Transverse colon (tissue), 4 donors: ENCODE results near the gene XIST. TPM values are rescaled to one million over a fixed set of nuclear protein-coding genes. Genes with fewer than 3 reads are reported as not detected.

Source experiments
- DNase-seq: peaks from one replicate; pipeline ENCODE4 v3.0.0-alpha.2; 2019
- H3K27ac ChIP-seq, 4 donors: fragments of 200-600 bp; sonication (generic); 2 replicates each; pipeline ENCODE4 v1.5.1; 2016 to 2018; ENCODE audit warnings: inconsistent platforms in 4 of 4
- H3K27me3 ChIP-seq: fragments of 200-600 bp; sonication (generic); 2 replicates; pipeline ENCODE4 v1.5.1; 2017; ENCODE audit warnings: inconsistent platforms
- H3K36me3 ChIP-seq, 4 donors: fragments of 200-600 bp; sonication (generic); 2 replicates each; pipeline ENCODE4 v1.5.1; 2017 to 2019; ENCODE audit warnings: inconsistent platforms in 4 of 4
- H3K4me1 ChIP-seq, 4 donors: fragments of 200-600 bp; sonication (generic); 2 replicates each; pipeline ENCODE4 v1.5.1; 2017 to 2020; ENCODE audit warnings: inconsistent platforms in 4 of 4
- H3K4me3 ChIP-seq, 4 donors: fragments of 200-600 bp; sonication (generic); 1 replicate in 1 of 4; 2 replicates in 3 of 4; pipeline versions ENCODE4 v1.5.1 to v1.6.1; 2017 to 2019; ENCODE audit warnings: inconsistent platforms in 4 of 4
- H3K9me3 ChIP-seq, 2 donors: fragments of 200-600 bp; sonication (generic); 2 replicates each; pipeline ENCODE4 v1.5.1; 2017 to 2019; ENCODE audit warnings: inconsistent platforms in 2 of 2
- EP300 ChIP-seq: sonication (generic); formaldehyde crosslinking; IDR thresholded peaks from one replicate; pipeline ENCODE4 v1.6.1; 2017; ENCODE audit warnings: antibody characterized with exemption, low read depth
- POLR2A ChIP-seq: fragments of 450-650 bp; IDR thresholded peaks from one replicate; pipeline ENCODE4 v1.6.1; 2016; ENCODE audit warnings: antibody characterized with exemption, mild to moderate bottlenecking, moderate library complexity
- POLR2AphosphoS5 ChIP-seq, 3 donors: sonication (generic); formaldehyde crosslinking; IDR thresholded peaks; one replicate each; pipeline ENCODE4 v1.6.1; 2016; ENCODE audit warnings: antibody characterized with exemption in 3 of 3
- WGBS, 2 donors: methylation state at CpG; one replicate each; pipeline ENCODE4 v1.1.5; 2018; ENCODE audit warnings: low coverage in 1 of 2; 5-methylcytosine and 5-hydroxymethylcytosine counted together
- in situ Hi-C, 4 donors: fragments of 200-750 bp; cut with MboI; loops; one replicate each; pipeline versions ENCODE4 v1.15.0 to v1.15.1; 2017; ENCODE audit warnings: low sequenced_read_pairs in 3 of 4, low pct_ligation_motif_present in 1 of 4, low pct_unique_long_range_greater_than_20kb in 1 of 4
- intact Hi-C: fragments of 100-400 bp; cut with DNase I; formaldehyde crosslinking; loops from one replicate; pipeline ENCODE4 v1.15.1; 2023; ENCODE audit warnings: low total_unique reads
- small RNA-seq, 4 donors: library from RNA; depleted of rRNA; stranded (forward); fragments of <200 nt; gene quantifications; one replicate each; pipeline ENCODE3, GENCODE V24; 2016
- total RNA-seq, 4 donors: library from RNA; depleted of rRNA; stranded (reverse); fragments of >200 nt; gene quantifications; one replicate each; pipeline ENCODE4 v1.1.0, GENCODE V29; 2016
- TF ChIP-seq, protein P1 (sequence below), 5 experiments: fragments of 200-600 bp in 3 of 5; fragments of 450-650 bp in 2 of 5; sonication (generic) in 3 of 5; IDR thresholded peaks; 1 replicate in 2 of 5; 2 replicates in 3 of 5; pipeline ENCODE4 v1.5.1; 2016 to 2017; ENCODE audit warnings: antibody characterized with exemption in 5 of 5, inconsistent platforms in 3 of 5, mild to moderate bottlenecking in 2 of 5, moderate library complexity in 1 of 5

The XIST gene
- total RNA-seq, 4 donors from 2014 or later = 0.27 to 709 (median 242) TPM

GRCh38 chrX:73785493-73785892, 67.0 kb downstream of the XIST start:
- no peak for DNase-seq
- TF ChIP-seq POLR2AphosphoS5 (IDR thresholded peaks at IDR 0.05) (no peak), POLR2A (no peak), EP300 (no peak)
- TF ChIP-seq, protein P1, sequence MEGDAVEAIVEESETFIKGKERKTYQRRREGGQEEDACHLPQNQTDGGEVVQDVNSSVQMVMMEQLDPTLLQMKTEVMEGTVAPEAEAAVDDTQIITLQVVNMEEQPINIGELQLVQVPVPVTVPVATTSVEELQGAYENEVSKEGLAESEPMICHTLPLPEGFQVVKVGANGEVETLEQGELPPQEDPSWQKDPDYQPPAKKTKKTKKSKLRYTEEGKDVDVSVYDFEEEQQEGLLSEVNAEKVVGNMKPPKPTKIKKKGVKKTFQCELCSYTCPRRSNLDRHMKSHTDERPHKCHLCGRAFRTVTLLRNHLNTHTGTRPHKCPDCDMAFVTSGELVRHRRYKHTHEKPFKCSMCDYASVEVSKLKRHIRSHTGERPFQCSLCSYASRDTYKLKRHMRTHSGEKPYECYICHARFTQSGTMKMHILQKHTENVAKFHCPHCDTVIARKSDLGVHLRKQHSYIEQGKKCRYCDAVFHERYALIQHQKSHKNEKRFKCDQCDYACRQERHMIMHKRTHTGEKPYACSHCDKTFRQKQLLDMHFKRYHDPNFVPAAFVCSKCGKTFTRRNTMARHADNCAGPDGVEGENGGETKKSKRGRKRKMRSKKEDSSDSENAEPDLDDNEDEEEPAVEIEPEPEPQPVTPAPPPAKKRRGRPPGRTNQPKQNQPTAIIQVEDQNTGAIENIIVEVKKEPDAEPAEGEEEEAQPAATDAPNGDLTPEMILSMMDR (IDR thresholded peaks at IDR 0.05) = no peak
- no peaks in the 10 kb centered on the region for H3K36me3 ChIP-seq
- no peaks in the 10 kb centered on the region for H3K9me3 ChIP-seq
- in situ Hi-C loops (no loop called here), intact Hi-C loops (no loop called here)
- WGBS, 2 donors = 32 to 40% methylated on average over 1 of the region's 1 CpG
- H3K4me1 ChIP-seq = no peaks in the 10 kb centered on the region
- H3K4me3 ChIP-seq = no peak overlapping the region
- H3K27ac ChIP-seq = no peak overlapping the region
- no peaks in the 10 kb centered on the region for H3K27me3 ChIP-seq

Small RNA genes within 50 kb of the gene (small RNA-seq; reads per million reads assigned to genes)
- 0 reads per million in 4 donors for gene RF01880
